A549 (cell line): Measurements from ENCODE around the gene MSN. TPM values are rescaled to one million over a fixed set of nuclear protein-coding genes. Genes with fewer than 3 reads are reported as not detected.
"Not testable (repeated sequence)": the region's sequence is repeated elsewhere in the genome, so short reads cannot be mapped to it uniquely, and the experiment has no call there.

Source experiments
- ATAC-seq, 2 experiments: fragments of 200-7000 bp in 1 of 2; fragments of >200 bp in 1 of 2; cut with Nextera tagmentation in 1 of 2; cut with Tn5 transposase in 1 of 2; 3 replicates each; pipeline versions ENCODE4 v1.8.0 to v1.9.1; 2018 to 2020; ENCODE audit warnings: mild to moderate bottlenecking in 1 of 2, moderate library complexity in 1 of 2
- CTCF ChIA-PET: fragments of 300-600 bp; sonication (Branson Sonifier 250); formaldehyde crosslinking; extraction: SDS; loops from one replicate; lab custom pipeline; 2021; ENCODE audit warnings: antibody characterized with exemption, inconsistent platforms; lab: Yijun Ruan, JAX
- POLR2A ChIA-PET: fragments of 350-600 bp; formaldehyde crosslinking; extraction: SDS; loops from one replicate; lab custom pipeline; 2021; ENCODE audit warnings: antibody characterized with exemption, inconsistent platforms; lab: Yijun Ruan, JAX
- DNase-seq, 2 experiments: peaks; one replicate each; pipeline versions ENCODE4 v3.0.0 to v3.0.0-alpha.2; 2011 to 2016; ENCODE audit warnings: low read depth in 1 of 2, low spot score in 1 of 2
- FAIRE-seq: peaks from 2 replicates; lab custom pipeline; 2011; peaks lifted over from hg19 to GRCh38; lab: Jason Lieb, UNC
- H3K27ac ChIP-seq, 2 experiments: fragments of >200 bp; sonication (Bioruptor Twin); formaldehyde crosslinking; 3 replicates each; pipeline ENCODE4 v1.5.1; 2016 to 2017
- H3K4me1 ChIP-seq: fragments of >200 bp; sonication (Bioruptor Twin); formaldehyde crosslinking; 3 replicates; pipeline ENCODE4 v1.6.1; 2016
- H3K4me2 ChIP-seq: fragments of >200 bp; sonication (Bioruptor Twin); formaldehyde crosslinking; 3 replicates; pipeline ENCODE4 v1.6.1; 2016
- H3K4me3 ChIP-seq: fragments of >200 bp; sonication (Bioruptor Twin); formaldehyde crosslinking; 3 replicates; pipeline ENCODE4 v1.5.1; 2016
- H3K9me3 ChIP-seq: fragments of >200 bp; sonication (Bioruptor Twin); formaldehyde crosslinking; 3 replicates; pipeline ENCODE4 v1.6.1; 2016
- ATOH8 ChIP-seq: fragments of 250-450 bp; sonication (Bioruptor Pico); IDR thresholded peaks from 2 replicates; pipeline ENCODE4 v1.5.0; 2020; ENCODE audit warnings: low read depth, mild to moderate bottlenecking, moderate library complexity
- CBX8 ChIP-seq: fragments of 200-600 bp; sonication (generic); IDR thresholded peaks from 2 replicates; pipeline ENCODE4 v1.6.1; 2016
- CEBPB ChIP-seq, 2 experiments: fragments of >200 bp in 1 of 2; sonication (Bioruptor Twin) in 1 of 2; formaldehyde crosslinking in 1 of 2; IDR thresholded peaks; 2 replicates each; pipeline ENCODE4 v1.6.1; 2012 to 2016
- EHF ChIP-seq: fragments of 250-450 bp; sonication (Bioruptor Pico); IDR thresholded peaks from 2 replicates; pipeline ENCODE4 v1.5.0; 2020; ENCODE audit warnings: mild to moderate bottlenecking
- EHMT2 ChIP-seq: fragments of 200-600 bp; sonication (generic); IDR thresholded peaks from 2 replicates; pipeline ENCODE4 v1.6.1; 2016; ENCODE audit warnings: antibody characterized with exemption, low read depth, mild to moderate bottlenecking, moderate library complexity
- FOSB ChIP-seq: fragments of 250-450 bp; sonication (Bioruptor Pico); IDR thresholded peaks from 2 replicates; pipeline ENCODE4 v1.5.0; 2020; ENCODE audit warnings: mild to moderate bottlenecking, moderate library complexity
- HDAC2 ChIP-seq: fragments of 200-600 bp; sonication (generic); IDR thresholded peaks from 2 replicates; pipeline ENCODE4 v1.6.1; 2016
- HES2 ChIP-seq: fragments of >200 bp; sonication (Bioruptor Twin); formaldehyde crosslinking; IDR thresholded peaks from 2 replicates; pipeline ENCODE4 v1.6.1; 2016
- NFE2L2 ChIP-seq: fragments of 150-350 bp; conservative IDR thresholded peaks from 2 replicates; pipeline ENCODE4 v1.6.1; 2014; ENCODE audit warnings: low read length
- NPAS2 ChIP-seq: fragments of 250-450 bp; sonication (Bioruptor Pico); IDR thresholded peaks from 2 replicates; pipeline ENCODE4 v1.8.0; 2022; ENCODE audit warnings: mild to moderate bottlenecking, moderate library complexity, borderline replicate concordance
- PHF8 ChIP-seq: fragments of 200-600 bp; sonication (generic); IDR thresholded peaks from 2 replicates; pipeline ENCODE4 v1.6.1; 2016; ENCODE audit warnings: low read depth, mild to moderate bottlenecking, antibody characterized with exemption, moderate library complexity, borderline replicate concordance
- RFX5 ChIP-seq: fragments of 450-650 bp; IDR thresholded peaks from 2 replicates; pipeline ENCODE4 v1.7.1; 2014; ENCODE audit warnings: antibody characterized with exemption, mild to moderate bottlenecking, moderate library complexity
- ZC3H11A ChIP-seq: fragments of 450-650 bp; IDR thresholded peaks from 2 replicates; pipeline ENCODE4 v1.6.1; 2014; ENCODE audit warnings: antibody characterized with exemption, mild to moderate bottlenecking
- ZNF302 ChIP-seq: fragments of 250-450 bp; sonication (Bioruptor Pico); IDR thresholded peaks from 2 replicates; pipeline ENCODE4 v1.9.0; 2021; ENCODE audit warnings: inconsistent platforms, mild to moderate bottlenecking, moderate library complexity
- ZSCAN20 ChIP-seq: fragments of 250-450 bp; sonication (Bioruptor Pico); IDR thresholded peaks from 2 replicates; pipeline ENCODE4 v1.8.0; 2022; ENCODE audit warnings: mild to moderate bottlenecking, moderate library complexity
- WGBS: methylation state at CpG from one replicate; pipeline ENCODE4 v1.1.6; 2017; ENCODE audit errors: missing lambda C conversion rate; 5-methylcytosine and 5-hydroxymethylcytosine counted together
- polyA plus RNA-seq, 4 experiments: library from polyadenylated mRNA; depleted of rRNA in 3 of 4; stranded (reverse); fragments of >200 nt; fragmentation: RNase III in 1 of 4; extraction: RNeasy Plus Mini Kit Qiagen cat#74134 plus additional on column Dnase treatment in 1 of 4; gene quantifications; 2 replicates in 3 of 4; 3 replicates in 1 of 4; pipeline ENCODE4 v1.2.3, GENCODE V29; 2011 to 2017
- TF ChIP-seq, protein P1 (sequence below): fragments of 150-350 bp; IDR thresholded peaks from 2 replicates; pipeline ENCODE4 v1.6.1; 2014; ENCODE audit warnings: low read depth, mild to moderate bottlenecking, low read length
- TF ChIP-seq, protein P2 (sequence below): IDR thresholded peaks from 2 replicates; pipeline ENCODE4 v1.6.1; 2012
- TF ChIP-seq, protein P3 (sequence below): fragments of >200 bp; sonication (Bioruptor Twin); formaldehyde crosslinking; IDR thresholded peaks from 3 replicates; pipeline ENCODE4 v1.6.1; 2016
- TF ChIP-seq, protein P4 (sequence below): IDR thresholded peaks from 2 replicates; pipeline ENCODE4 v1.6.1; 2012; ENCODE audit warnings: low read depth, borderline replicate concordance

The MSN gene
- polyA plus RNA-seq, 2 of the 4 experiments (the other 2 are of a cell fraction): 269 to 285 TPM

DNA sequence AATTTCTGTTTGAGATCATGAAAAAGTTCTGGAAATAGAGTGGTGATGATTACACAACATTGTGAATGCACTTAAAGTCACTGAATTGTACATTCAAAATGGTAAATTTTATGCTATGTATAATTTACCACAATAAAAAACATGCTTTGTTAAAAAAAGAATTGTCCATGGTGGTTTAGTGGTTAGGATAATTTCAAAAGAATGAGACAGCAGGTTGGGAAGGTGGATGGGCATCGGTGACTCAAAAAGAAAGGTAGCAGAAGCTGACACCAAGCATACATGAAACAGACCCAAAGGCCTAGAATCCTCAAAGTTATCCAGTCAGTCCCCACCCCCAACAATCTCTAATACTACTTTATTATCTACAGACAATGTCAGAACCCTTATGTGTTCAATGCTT lies 91.1 kb downstream of the MSN start:
- CTCF ChIA-PET: no interaction called here
- H3K9me3 ChIP-seq: no peaks in the 10 kb centered on the region
- no peaks in the 10 kb centered on the region for H3K4me1 ChIP-seq
- DNase-seq: no peak
- no peak for ATAC-seq
- no peak overlapping the region for H3K4me2 ChIP-seq
- no peak overlapping the region for H3K27ac ChIP-seq
- FAIRE-seq: peak; percentile 39
- no peak for TF ChIP-seq ZSCAN20
- TF ChIP-seq EHMT2: no peak
- no peak for TF ChIP-seq ZNF302 (CRISPR knock-in tag)
- no peak for TF ChIP-seq ZC3H11A
- TF ChIP-seq CEBPB (IDR thresholded peaks at IDR 0.05): no peak
- TF ChIP-seq, protein P1, sequence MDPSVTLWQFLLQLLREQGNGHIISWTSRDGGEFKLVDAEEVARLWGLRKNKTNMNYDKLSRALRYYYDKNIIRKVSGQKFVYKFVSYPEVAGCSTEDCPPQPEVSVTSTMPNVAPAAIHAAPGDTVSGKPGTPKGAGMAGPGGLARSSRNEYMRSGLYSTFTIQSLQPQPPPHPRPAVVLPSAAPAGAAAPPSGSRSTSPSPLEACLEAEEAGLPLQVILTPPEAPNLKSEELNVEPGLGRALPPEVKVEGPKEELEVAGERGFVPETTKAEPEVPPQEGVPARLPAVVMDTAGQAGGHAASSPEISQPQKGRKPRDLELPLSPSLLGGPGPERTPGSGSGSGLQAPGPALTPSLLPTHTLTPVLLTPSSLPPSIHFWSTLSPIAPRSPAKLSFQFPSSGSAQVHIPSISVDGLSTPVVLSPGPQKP: no peak
- TF ChIP-seq HES2: no peak
- TF ChIP-seq RFX5: no peak
- no peak for TF ChIP-seq EHF (CRISPR knock-in tag)
- TF ChIP-seq NFE2L2: no peak
- TF ChIP-seq FOSB: no peak
- TF ChIP-seq, all 56 proteins: peak for 0
- POLR2A ChIA-PET: no interaction called here
- WGBS: 46% methylated on average over 1 of the region's 1 CpG
- H3K4me3 ChIP-seq: no peak overlapping the region

DNA sequence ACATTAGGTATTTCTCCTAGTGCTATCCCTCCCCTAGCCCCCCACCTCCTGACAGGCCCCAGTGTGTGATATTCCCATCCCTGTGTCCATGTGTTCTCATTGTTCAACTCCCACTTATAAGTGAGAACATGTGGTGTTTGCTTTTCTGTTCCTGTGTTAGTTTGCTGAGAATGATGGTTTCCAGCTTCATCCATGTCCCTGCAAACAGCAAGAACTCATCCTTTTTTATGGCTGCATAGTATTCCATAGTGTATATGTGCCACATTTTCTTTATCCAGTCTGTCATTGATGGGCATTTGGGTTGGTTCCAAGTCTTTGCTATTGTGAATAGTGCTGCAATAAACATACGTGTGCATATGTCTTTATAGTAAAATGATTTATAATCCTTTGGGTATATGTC lies 92.1 kb downstream of the MSN start:
- H3K4me1 ChIP-seq, POLR2A ChIA-PET, CTCF ChIA-PET, DNase-seq, FAIRE-seq, ATAC-seq, H3K4me3 ChIP-seq, H3K9me3 ChIP-seq, H3K4me2 ChIP-seq, H3K27ac ChIP-seq: not testable (repeated sequence)
- 0% methylated on average over 1 of the region's 1 CpG for WGBS

- Histone ChIP-seq H3K4me2 (no peak overlapping the region), H3K4me3 (no peak overlapping the region), H3K9me3 (no peaks in the 10 kb centered on the region), H3K4me1 (no peaks in the 10 kb centered on the region), H3K27ac (no peak overlapping the region)
- CTCF ChIA-PET: no interaction called here
- WGBS: 50% methylated on average over 3 of the region's 3 CpGs
- DNase-seq: no peak
- no peak for TF ChIP-seq ATOH8 (CRISPR knock-in tag)
- TF ChIP-seq ZSCAN20: no peak
- TF ChIP-seq, protein P2, sequence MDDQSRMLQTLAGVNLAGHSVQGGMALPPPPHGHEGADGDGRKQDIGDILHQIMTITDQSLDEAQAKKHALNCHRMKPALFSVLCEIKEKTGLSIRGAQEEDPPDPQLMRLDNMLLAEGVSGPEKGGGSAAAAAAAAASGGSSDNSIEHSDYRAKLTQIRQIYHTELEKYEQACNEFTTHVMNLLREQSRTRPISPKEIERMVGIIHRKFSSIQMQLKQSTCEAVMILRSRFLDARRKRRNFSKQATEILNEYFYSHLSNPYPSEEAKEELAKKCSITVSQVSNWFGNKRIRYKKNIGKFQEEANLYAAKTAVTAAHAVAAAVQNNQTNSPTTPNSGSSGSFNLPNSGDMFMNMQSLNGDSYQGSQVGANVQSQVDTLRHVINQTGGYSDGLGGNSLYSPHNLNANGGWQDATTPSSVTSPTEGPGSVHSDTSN: no peak
- POLR2A ChIA-PET: no interaction called here
- FAIRE-seq: no peak
- no peak for ATAC-seq
Measured at GRCh38 chrX:65769564-65770292, 102.3 kb downstream of the MSN start.

GRCh38 chrX:65772842-65773241 lies 105.4 kb downstream of the MSN start:
- WGBS: 21% methylated on average over 5 of the region's 5 CpGs
- H3K4me3 ChIP-seq: no peak overlapping the region
- no peak overlapping the region for H3K4me2 ChIP-seq
- TF ChIP-seq NFE2L2 (no peak), NPAS2 (no peak), PHF8 (no peak), CBX8 (no peak), HDAC2 (no peak)
- TF ChIP-seq, protein P3, sequence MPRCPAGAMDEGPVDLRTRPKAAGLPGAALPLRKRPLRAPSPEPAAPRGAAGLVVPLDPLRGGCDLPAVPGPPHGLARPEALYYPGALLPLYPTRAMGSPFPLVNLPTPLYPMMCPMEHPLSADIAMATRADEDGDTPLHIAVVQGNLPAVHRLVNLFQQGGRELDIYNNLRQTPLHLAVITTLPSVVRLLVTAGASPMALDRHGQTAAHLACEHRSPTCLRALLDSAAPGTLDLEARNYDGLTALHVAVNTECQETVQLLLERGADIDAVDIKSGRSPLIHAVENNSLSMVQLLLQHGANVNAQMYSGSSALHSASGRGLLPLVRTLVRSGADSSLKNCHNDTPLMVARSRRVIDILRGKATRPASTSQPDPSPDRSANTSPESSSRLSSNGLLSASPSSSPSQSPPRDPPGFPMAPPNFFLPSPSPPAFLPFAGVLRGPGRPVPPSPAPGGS: no peak
- TF ChIP-seq, protein P4, sequence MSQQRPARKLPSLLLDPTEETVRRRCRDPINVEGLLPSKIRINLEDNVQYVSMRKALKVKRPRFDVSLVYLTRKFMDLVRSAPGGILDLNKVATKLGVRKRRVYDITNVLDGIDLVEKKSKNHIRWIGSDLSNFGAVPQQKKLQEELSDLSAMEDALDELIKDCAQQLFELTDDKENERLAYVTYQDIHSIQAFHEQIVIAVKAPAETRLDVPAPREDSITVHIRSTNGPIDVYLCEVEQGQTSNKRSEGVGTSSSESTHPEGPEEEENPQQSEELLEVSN: no peak
- TF ChIP-seq, protein P1: no peak
- DNase-seq (no peak), ATAC-seq (no peak), FAIRE-seq (no peak)
- peak overlapping the region in 1 of 2 experiments; percentile 42; a peak in 1 of 6 replicates for H3K27ac ChIP-seq
- CTCF ChIA-PET: no interaction called here
- H3K4me1 ChIP-seq: no peaks in the 10 kb centered on the region
- POLR2A ChIA-PET: no interaction called here
- H3K9me3 ChIP-seq: no peaks in the 10 kb centered on the region
